Measurements from ENCODE around the gene PRM1. TPM values are rescaled to one million over a fixed set of nuclear protein-coding genes. Genes with fewer than 3 reads are reported as not detected.

Gene PRM1
- total RNA-seq, 3 donors from 2014 or later: not detected

DNA sequence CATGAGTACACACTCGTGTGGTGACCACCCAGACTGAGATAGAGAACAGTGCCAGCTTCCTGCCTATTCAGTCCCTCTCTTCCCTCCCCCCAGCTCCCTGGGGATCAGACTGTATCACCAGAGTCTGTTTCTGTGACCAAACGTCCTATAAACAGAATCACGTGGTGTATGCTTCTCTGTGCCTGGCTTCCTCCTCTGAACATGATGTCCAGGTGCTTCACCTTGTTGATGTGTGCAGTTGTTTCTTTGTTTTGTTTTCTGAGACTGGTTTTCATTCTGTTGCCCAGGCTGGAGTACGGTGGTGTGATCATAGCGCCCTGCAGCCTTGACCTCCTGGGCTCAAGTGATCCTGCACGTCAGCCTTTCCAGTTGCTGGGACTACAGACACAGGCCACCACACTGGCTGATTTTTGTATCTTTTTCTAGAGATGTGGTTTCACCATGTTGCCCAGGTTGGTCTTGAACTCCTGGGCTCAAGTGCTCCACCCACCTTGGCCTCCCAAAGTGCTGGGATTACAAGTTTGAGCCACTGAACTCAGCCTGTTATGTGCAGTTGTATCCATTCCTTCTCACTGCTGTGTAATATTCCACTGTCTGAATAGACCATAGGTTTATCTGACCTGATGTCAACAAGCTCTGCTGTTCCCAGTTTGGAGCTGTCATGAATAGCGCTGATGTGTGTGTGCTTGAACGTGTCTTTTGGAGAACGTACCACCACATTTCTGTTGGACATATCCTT lies 28.9 kb upstream of the PRM1 start:
- H3K4me3 ChIP-seq: no peak overlapping the region
- H3K4me1 ChIP-seq: no peaks in the 10 kb centered on the region
- H3K36me3 ChIP-seq: no peaks in the 10 kb centered on the region
- TF ChIP-seq POLR2A (IDR thresholded peaks at IDR 0.05): no peak
- no peak for TF ChIP-seq POLR2AphosphoS5 (IDR thresholded peaks at IDR 0.05)
- no peak for TF ChIP-seq CTCF (IDR thresholded peaks at IDR 0.05)
- H3K9me3 ChIP-seq: no peaks in the 10 kb centered on the region
- DNase-seq (ENCODE audit: low spot score in 2 of 2): no peak
- intact Hi-C loops (cut with DNase I; ENCODE audit: low total_unique reads): no loop called here
- H3K27ac ChIP-seq: no peak overlapping the region
- H3K27me3 ChIP-seq: no peaks in the 10 kb centered on the region

DNA sequence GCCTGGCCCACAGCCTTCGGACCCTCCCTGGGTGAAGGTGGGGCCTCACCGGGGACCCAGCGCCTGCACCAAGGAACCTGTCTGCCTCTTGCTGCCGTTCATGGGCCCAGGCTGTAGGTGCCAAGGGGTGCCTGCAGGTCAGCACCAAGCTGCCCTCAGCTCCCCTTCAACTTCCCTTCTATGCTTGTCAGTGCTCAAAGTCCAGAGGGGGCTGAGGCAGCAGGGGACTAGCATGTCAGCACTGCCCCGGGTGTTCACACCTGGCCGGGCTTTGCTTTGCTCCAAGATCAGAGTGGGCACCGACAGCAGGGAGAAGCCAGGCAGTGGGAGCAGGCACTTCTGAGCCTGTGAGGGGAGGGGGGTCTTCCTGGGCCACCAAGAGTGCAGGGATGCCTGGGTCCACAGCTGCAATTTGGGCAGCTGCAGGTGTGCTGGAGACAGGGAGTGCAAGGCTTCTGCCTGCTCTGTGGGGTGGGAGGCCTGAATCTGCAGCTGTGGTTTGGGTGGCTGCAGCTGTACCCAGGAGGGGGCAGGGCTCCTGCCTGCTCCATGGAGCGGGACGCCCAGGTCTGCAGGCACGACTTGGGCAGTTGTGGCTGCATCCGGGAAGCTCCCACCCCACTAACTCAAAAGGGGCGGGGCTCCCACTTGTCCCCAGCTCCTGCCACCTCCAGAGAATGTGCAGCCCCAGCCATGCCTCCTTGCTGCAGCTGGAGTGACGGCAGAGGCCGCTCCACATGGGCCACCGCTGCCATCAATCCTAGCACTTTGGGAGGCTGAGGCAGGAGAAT lies 27.6 kb upstream of the PRM1 start:
- H3K4me1 ChIP-seq: no peaks in the 10 kb centered on the region
- H3K27ac ChIP-seq: no peak overlapping the region
- H3K36me3 ChIP-seq: no peaks in the 10 kb centered on the region

GRCh38 chr16:11307639-11308492 lies 26.7 kb upstream of the PRM1 start:
- TF ChIP-seq POLR2AphosphoS5 (IDR thresholded peaks at IDR 0.05): no peak
- no peak for DNase-seq (ENCODE audit: low spot score in 2 of 2)
- intact Hi-C loops (cut with DNase I; ENCODE audit: low total_unique reads): no loop called here
- no peaks in the 10 kb centered on the region for H3K9me3 ChIP-seq
- no peaks in the 10 kb centered on the region for H3K27me3 ChIP-seq
- no peaks in the 10 kb centered on the region for H3K36me3 ChIP-seq
- H3K27ac ChIP-seq: no peak overlapping the region
- H3K4me1 ChIP-seq: no peaks in the 10 kb centered on the region
- no peak overlapping the region for H3K4me3 ChIP-seq

More for the DNA sequence above, 27.6 kb upstream of the PRM1 start:
- TF ChIP-seq CTCF (IDR thresholded peaks at IDR 0.05) (no peak), POLR2A (IDR thresholded peaks at IDR 0.05) (no peak), POLR2AphosphoS5 (IDR thresholded peaks at IDR 0.05) (no peak)
- no peak overlapping the region for H3K4me3 ChIP-seq
- no peaks in the 10 kb centered on the region for H3K9me3 ChIP-seq
- intact Hi-C loops (cut with DNase I; ENCODE audit: low total_unique reads): no loop called here
- H3K27me3 ChIP-seq: no peaks in the 10 kb centered on the region
- no peak for DNase-seq (ENCODE audit: low spot score in 2 of 2)

- DNase-seq (ENCODE audit: low spot score in 2 of 2): no peak
- intact Hi-C loops (cut with DNase I; ENCODE audit: low total_unique reads): no loop called here
- H3K4me3 ChIP-seq: no peak overlapping the region
- no peaks in the 10 kb centered on the region for H3K36me3 ChIP-seq
- no peaks in the 10 kb centered on the region for H3K9me3 ChIP-seq
- no peak overlapping the region for H3K27ac ChIP-seq
- H3K27me3 ChIP-seq: no peaks in the 10 kb centered on the region
- no peak for TF ChIP-seq POLR2AphosphoS5 (IDR thresholded peaks at IDR 0.05)
- no peak for TF ChIP-seq CTCF (IDR thresholded peaks at IDR 0.05)
- no peak for TF ChIP-seq POLR2A (IDR thresholded peaks at IDR 0.05)
- no peaks in the 10 kb centered on the region for H3K4me1 ChIP-seq
These were observed 26.0 kb upstream of the PRM1 start for GRCh38 chr16:11306997-11307638.

DNA sequence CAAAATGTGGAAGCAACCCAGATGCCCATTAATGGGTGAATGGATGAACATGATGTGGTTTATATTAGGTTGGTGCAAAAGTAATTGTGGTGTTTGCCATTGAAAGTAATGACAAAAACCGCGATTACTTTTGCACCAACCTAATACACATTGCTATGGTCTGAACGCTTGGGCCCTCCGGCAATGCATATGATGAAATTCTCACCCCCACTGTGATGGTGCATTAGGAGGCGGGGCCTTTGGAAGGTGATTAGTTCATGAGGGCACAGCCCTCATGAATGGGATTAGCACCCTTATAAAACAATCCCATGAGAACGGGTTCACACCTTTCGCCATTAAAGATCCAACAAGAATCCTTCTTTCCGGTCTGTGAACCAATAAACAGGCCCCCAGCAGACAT lies 25.3 kb upstream of the PRM1 start:
- H3K27ac ChIP-seq: no peak overlapping the region
- no peaks in the 10 kb centered on the region for H3K4me1 ChIP-seq
- DNase-seq (ENCODE audit: low spot score in 2 of 2): no peak
- no peaks in the 10 kb centered on the region for H3K9me3 ChIP-seq
- intact Hi-C loops (cut with DNase I; ENCODE audit: low total_unique reads): no loop called here
- H3K27me3 ChIP-seq: no peaks in the 10 kb centered on the region
- H3K36me3 ChIP-seq: no peaks in the 10 kb centered on the region
- TF ChIP-seq CTCF (IDR thresholded peaks at IDR 0.05): no peak
- no peak for TF ChIP-seq POLR2AphosphoS5 (IDR thresholded peaks at IDR 0.05)
- no peak for TF ChIP-seq POLR2A (IDR thresholded peaks at IDR 0.05)
- H3K4me3 ChIP-seq: no peak overlapping the region

Measured in breast epithelium (tissue), 4 donors.